GM12878 (cell line): ENCODE measurements around the gene RPL36. TPM values are rescaled to one million over a fixed set of nuclear protein-coding genes. Genes with fewer than 3 reads are reported as not detected.

Experiments
- ATAC-seq: fragments of 200-7000 bp; cut with Tn5 transposase; 3 replicates; pipeline ENCODE4 v1.9.1; 2020; ENCODE audit warnings: mild to moderate bottlenecking, moderate library complexity
- BruUV-seq: library from RNA; stranded (reverse); fragments of 400-500 nt; replicated peaks from 2 replicates; lab custom pipeline; 2021; lab: Mats Ljungman, UMichigan
- CTCF ChIA-PET: fragments of 300-600 bp; sonication (Branson Sonifier 250); formaldehyde crosslinking; extraction: SDS; loops from one replicate; lab custom pipeline; 2021; ENCODE audit warnings: inconsistent platforms; lab: Yijun Ruan, JAX
- POLR2A ChIA-PET: fragments of 350-600 bp; formaldehyde crosslinking; extraction: SDS; loops from one replicate; lab custom pipeline; 2021; ENCODE audit warnings: inconsistent platforms; lab: Charles Lee
- RAD21 ChIA-PET: fragments of 300-600 bp; sonication (Branson Sonifier 250); formaldehyde crosslinking; loops from one replicate; lab custom pipeline; 2023; ENCODE audit warnings: antibody characterized with exemption; ENCODE audit not compliant: unreplicated experiment; lab: Charles Lee
- SMC1A ChIA-PET: fragments of 300-600 bp; sonication (Branson Sonifier 250); formaldehyde crosslinking; loops from one replicate; lab custom pipeline; 2023; ENCODE audit not compliant: unreplicated experiment, uncharacterized antibody; lab: Charles Lee
- DNase-seq: peaks from one replicate; pipeline ENCODE4 v3.0.0-alpha.2; 2011; ENCODE audit warnings: low read depth, low spot score
- FAIRE-seq: peaks from 3 replicates; lab custom pipeline; 2011; peaks lifted over from hg19 to GRCh38; lab: Jason Lieb, UNC
- H2AFZ ChIP-seq: 2 replicates; pipeline ENCODE4 v1.6.0; 2011; ENCODE audit warnings: low read depth, low read length, control low read depth; ENCODE audit not compliant: control insufficient read depth
- H3K27ac ChIP-seq: 2 replicates; pipeline ENCODE4 v1.5.1; 2011; ENCODE audit warnings: control low read depth; ENCODE audit not compliant: control insufficient read depth, insufficient read depth
- H3K27me3 ChIP-seq, 2 experiments: replicated peaks in 1 of 2; 2 replicates each; pipeline versions ENCODE4 v1.6.0 to v1.6.1; 2011; ENCODE audit warnings: low read length in 1 of 2; ENCODE audit not compliant: control insufficient read depth in 2 of 2, insufficient read depth in 2 of 2
- H3K36me3 ChIP-seq, 2 experiments: 2 replicates each; pipeline ENCODE4 v1.5.1; 2011; ENCODE audit warnings: low read length in 1 of 2; ENCODE audit not compliant: control insufficient read depth in 2 of 2, insufficient read depth in 2 of 2
- H3K4me1 ChIP-seq: 2 replicates; pipeline ENCODE4 v1.6.1; 2011; ENCODE audit warnings: mild to moderate bottlenecking, low read length, moderate library complexity, mixed read lengths; ENCODE audit not compliant: control insufficient read depth, insufficient read depth
- H3K4me2 ChIP-seq: 2 replicates; pipeline ENCODE4 v1.6.0; 2011; ENCODE audit warnings: control low read depth; ENCODE audit not compliant: control insufficient read depth, insufficient read depth
- H3K4me3 ChIP-seq: fragments of 200-600 bp; sonication (generic); 2 replicates; pipeline ENCODE4 v1.5.1; 2016
- H3K79me2 ChIP-seq: 2 replicates; pipeline ENCODE4 v1.6.0; 2011; ENCODE audit warnings: low read length; ENCODE audit not compliant: control insufficient read depth, insufficient read depth
- H3K9ac ChIP-seq: 2 replicates; pipeline ENCODE4 v1.8.0; 2011; ENCODE audit warnings: low read length, control low read depth, mixed read lengths; ENCODE audit not compliant: control insufficient read depth, insufficient read depth
- H3K9me3 ChIP-seq: replicated peaks from 3 replicates; pipeline ENCODE4 v1.5.1; 2011; ENCODE audit warnings: mild to moderate bottlenecking, low read length; ENCODE audit not compliant: control insufficient read depth, insufficient read depth
- H4K20me1 ChIP-seq: 2 replicates; pipeline ENCODE4 v1.6.0; 2011; ENCODE audit not compliant: control insufficient read depth, insufficient read depth
- ATF7 ChIP-seq: fragments of 450-650 bp; IDR thresholded peaks from 2 replicates; pipeline ENCODE4 v1.6.1; 2016; ENCODE audit warnings: low read depth, mild to moderate bottlenecking
- CHD2 ChIP-seq: IDR thresholded peaks from 2 replicates; pipeline ENCODE4 v1.6.1; 2011; ENCODE audit warnings: low read depth, low read length, improper control_type of control experiment, borderline replicate concordance
- DPF2 ChIP-seq: fragments of 450-650 bp; IDR thresholded peaks from 2 replicates; pipeline ENCODE4 v1.6.1; 2017; ENCODE audit warnings: mild to moderate bottlenecking
- E2F4 ChIP-seq: IDR thresholded peaks from 2 replicates; pipeline ENCODE4 v1.6.1; 2012; ENCODE audit warnings: low read depth, low read length, improper control_type of control experiment
- E2F8 ChIP-seq: fragments of 450-650 bp; IDR thresholded peaks from 2 replicates; pipeline ENCODE4 v1.6.1; 2018; ENCODE audit warnings: mild to moderate bottlenecking, low read depth, moderate library complexity; ENCODE audit not compliant: partially characterized antibody
- JUNB ChIP-seq: IDR thresholded peaks from 2 replicates; pipeline ENCODE4 v1.6.1; 2016; ENCODE audit warnings: antibody characterized with exemption, mild to moderate bottlenecking
- LARP7 ChIP-seq: fragments of 450-650 bp; IDR thresholded peaks from 2 replicates; pipeline ENCODE4 v1.6.1; 2017; ENCODE audit warnings: mild to moderate bottlenecking
- MAX ChIP-seq: IDR thresholded peaks from 2 replicates; pipeline ENCODE4 v1.6.1; 2012; ENCODE audit warnings: low read depth, low read length, improper control_type of control experiment
- MEF2B ChIP-seq: fragments of 450-650 bp; IDR thresholded peaks from 2 replicates; pipeline ENCODE4 v1.6.1; 2018; ENCODE audit warnings: mild to moderate bottlenecking, moderate library complexity; ENCODE audit not compliant: partially characterized antibody, poor library complexity, severe bottlenecking
- NR2C1 ChIP-seq: fragments of 450-650 bp; IDR thresholded peaks from 2 replicates; pipeline ENCODE4 v1.6.1; 2017; ENCODE audit warnings: antibody characterized with exemption, mild to moderate bottlenecking, moderate library complexity
- RELA ChIP-seq: fragments of 450-650 bp; IDR thresholded peaks from 2 replicates; pipeline ENCODE4 v1.8.0; 2014; ENCODE audit warnings: borderline replicate concordance; ENCODE audit not compliant: partially characterized antibody
- REST ChIP-seq: IDR thresholded peaks from 2 replicates; pipeline ENCODE4 v1.6.1; 2012; ENCODE audit warnings: mild to moderate bottlenecking, low read depth, low read length
- STAT1 ChIP-seq: fragments of 450-650 bp; conservative IDR thresholded peaks from 2 replicates; pipeline ENCODE4 v1.6.1; 2014; ENCODE audit warnings: antibody characterized with exemption, mild to moderate bottlenecking
- WGBS: methylation state at CpG from one replicate; pipeline ENCODE4 v1.1.6; 2016; ENCODE audit warnings: low lambda C conversion rate; ENCODE audit not compliant: insufficient replicate concordance, insufficient coverage; ENCODE audit errors: missing lambda C conversion rate; 5-methylcytosine and 5-hydroxymethylcytosine counted together
- in situ Hi-C: fragments of 300-500 bp; cut with MboI; formaldehyde crosslinking; loops from 9 replicates; pipeline ENCODE4 v1.14.3; 2018; ENCODE audit warnings: mixed read lengths
- intact Hi-C: fragments of 100-400 bp; cut with micrococcal nuclease; formaldehyde crosslinking; loops from one replicate; pipeline ENCODE4 v1.14.2; 2022; ENCODE audit not compliant: unreplicated experiment
- polyA plus RNA-seq, 11 experiments: library from polyadenylated mRNA; depleted of rRNA in 4 of 11; unstranded in 6 of 11; stranded (reverse) in 5 of 11; fragments of >200 nt; fragmentation: Nextera tagmentation in 4 of 11; fragmentation: Illumina TruSeq in 1 of 11; extraction: Ambion mirVana in 4 of 11; extraction: Trizol in 1 of 11; gene quantifications; 1 replicate in 1 of 11; 2 replicates in 10 of 11; pipeline versions ENCODE4 v1.2.1 to v1.2.3, GENCODE V29; 2011 to 2016; ENCODE audit warnings: inconsistent platforms in 2 of 11, missing spikeins in 2 of 11, low read depth in 1 of 11
- total RNA-seq, 4 experiments: library from RNA; depleted of rRNA in 3 of 4; stranded (reverse); fragments of >200 nt in 3 of 4; fragmentation: Illumina TruSeq in 1 of 4; extraction: Trizol in 1 of 4; gene quantifications; 2 replicates each; pipeline versions ENCODE4 v1.2.1 to v1.2.3, GENCODE V29; 2013 to 2021
- TF ChIP-seq, protein P1 (sequence below): fragments of 450-650 bp; IDR thresholded peaks from 2 replicates; pipeline ENCODE4 v1.6.1; 2017; ENCODE audit warnings: low read depth, mild to moderate bottlenecking, moderate library complexity

Gene RPL36
- total and polyA plus RNA-seq, 10 of the 15 experiments (the other 5 are each of a cell fraction or from before 2014, with no cell fraction given), result 374 to 4,942 (median 2,053) TPM

DNA sequence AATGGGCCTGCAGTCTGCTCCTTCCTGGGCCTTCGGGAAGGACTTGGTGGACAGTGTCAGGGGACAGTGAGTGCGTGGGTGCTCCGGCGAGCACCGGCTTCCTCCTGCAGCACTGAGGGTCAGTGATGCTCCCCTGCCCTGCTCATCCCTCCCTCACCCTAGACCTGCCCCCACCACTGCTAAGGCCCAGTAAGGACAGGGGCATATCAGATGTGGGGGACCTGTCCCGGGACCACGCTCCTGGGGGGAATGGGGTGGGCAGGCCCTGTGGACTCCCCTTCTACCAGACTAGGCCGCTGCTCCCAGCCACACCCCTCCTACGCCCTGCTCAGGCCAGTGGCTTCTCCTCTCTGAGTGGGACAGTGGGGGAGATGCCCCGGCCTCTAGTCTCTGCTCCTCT is 13.0 kb upstream of the RPL36 start (continued):
- no peak for TF ChIP-seq NR2C1

DNA sequence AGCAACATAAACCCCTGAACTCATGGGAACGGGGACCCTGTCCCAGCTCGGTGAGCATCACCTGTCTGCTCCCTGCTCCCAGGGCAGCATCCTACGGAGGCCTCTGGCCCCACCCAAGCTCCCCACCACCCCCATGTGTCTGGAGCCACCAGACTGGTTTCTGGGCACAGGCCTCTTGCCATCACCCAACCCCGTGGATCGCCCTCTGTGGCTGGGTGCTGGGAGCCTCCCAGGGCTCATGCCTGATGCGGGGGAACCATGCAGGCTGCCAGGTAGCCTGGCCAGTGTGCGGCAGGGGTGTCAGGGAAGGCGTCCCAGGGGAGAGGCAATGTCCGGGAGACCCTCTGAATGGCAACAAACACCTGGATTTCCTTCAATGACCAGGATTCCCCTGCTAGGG is 12.5 kb upstream of the RPL36 start:
- CTCF ChIA-PET, result interaction anchor here (1.1 kb wide), 1 partner anchor 9 kb away, joined by 5 read pairs; no protein-coding TSS in a partner anchor
- H3K4me1 ChIP-seq, result peaks cover 5% of the 10 kb centered on the region; the same call in 1 of the 2 replicates
- DNase-seq (no peak), FAIRE-seq (no peak), ATAC-seq (no peak)
- no peaks in the 10 kb centered on the region for H3K9me3 ChIP-seq
- H3K79me2 ChIP-seq, result peaks cover 12% of the 10 kb centered on the region
- in situ Hi-C loops, result no loop called here
- intact Hi-C loops, result no loop called here
- H2AFZ ChIP-seq, result no peak overlapping the region
- no peak overlapping the region for H3K27ac ChIP-seq
- peaks cover 2% of the 10 kb centered on the region in 2 experiments; a peak in 2 of 4 replicates for H3K36me3 ChIP-seq
- no peak overlapping the region for H3K4me2 ChIP-seq
- RAD21 ChIA-PET, result no interaction called here
- WGBS, result 84% methylated on average over 9 of the region's 9 CpGs
- H3K27me3 ChIP-seq, result no peaks in the 10 kb centered on the region
- no peak overlapping the region for H3K4me3 ChIP-seq
- POLR2A ChIA-PET, result no interaction called here
- no peak overlapping the region for H3K9ac ChIP-seq
- H4K20me1 ChIP-seq, result no peaks in the 10 kb centered on the region
- no TSS peak for BruUV-seq
- SMC1A ChIA-PET, result no interaction called here
- TF ChIP-seq DPF2, result no peak
- TF ChIP-seq MAX, result no peak
- TF ChIP-seq STAT1, result no peak
- TF ChIP-seq E2F4, result no peak
- TF ChIP-seq ATF7, result no peak
- TF ChIP-seq REST, result no peak
- no peak for TF ChIP-seq CHD2
- no peak for TF ChIP-seq MEF2B
- no peak for TF ChIP-seq LARP7
- no peak for TF ChIP-seq JUNB
- no peak for TF ChIP-seq RELA
- TF ChIP-seq, protein P1, sequence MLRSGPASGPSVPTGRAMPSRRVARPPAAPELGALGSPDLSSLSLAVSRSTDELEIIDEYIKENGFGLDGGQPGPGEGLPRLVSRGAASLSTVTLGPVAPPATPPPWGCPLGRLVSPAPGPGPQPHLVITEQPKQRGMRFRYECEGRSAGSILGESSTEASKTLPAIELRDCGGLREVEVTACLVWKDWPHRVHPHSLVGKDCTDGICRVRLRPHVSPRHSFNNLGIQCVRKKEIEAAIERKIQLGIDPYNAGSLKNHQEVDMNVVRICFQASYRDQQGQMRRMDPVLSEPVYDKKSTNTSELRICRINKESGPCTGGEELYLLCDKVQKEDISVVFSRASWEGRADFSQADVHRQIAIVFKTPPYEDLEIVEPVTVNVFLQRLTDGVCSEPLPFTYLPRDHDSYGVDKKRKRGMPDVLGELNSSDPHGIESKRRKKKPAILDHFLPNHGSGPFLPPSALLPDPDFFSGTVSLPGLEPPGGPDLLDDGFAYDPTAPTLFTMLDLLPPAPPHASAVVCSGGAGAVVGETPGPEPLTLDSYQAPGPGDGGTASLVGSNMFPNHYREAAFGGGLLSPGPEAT, result no peak
- TF ChIP-seq E2F8, result no peak
